ENCODE measurements around the gene DLX5.
A peak's percentile ranks its signal among the peaks of the same experiment; 100 is the strongest.

DLX5 gene

GRCh38 chr7:97018126-97018601 is 6.5 kb downstream of the DLX5 start:
- H3K27ac ChIP-seq (ENCODE audit: low read depth, low read length), result no peak overlapping the region
- H3K36me3 ChIP-seq (ENCODE audit: control insufficient read depth in 5 of 5, insufficient read depth in 5 of 5, low read length in 5 of 5), result no peaks in the 10 kb centered on the region
- no peaks in the 10 kb centered on the region for H3K9me3 ChIP-seq (ENCODE audit: control insufficient read depth in 5 of 5, low read length in 5 of 5)
- H3K27me3 ChIP-seq (ENCODE audit: control insufficient read depth in 5 of 5, insufficient read depth in 4 of 5, low read length in 5 of 5), result peaks cover 65 to 90% (median 83%) of the 10 kb centered on the region in 5 donors
- H3K9ac ChIP-seq (ENCODE audit: low read length in 5 of 5), result no peak overlapping the region
- peak overlapping the region in 2 of 5 donors; percentile 18 to 22 for H3K4me3 ChIP-seq (ENCODE audit: low read depth in 1 of 5, low read length in 5 of 5)
- peaks cover 0 to 36% (median 35%) of the 10 kb centered on the region in 5 donors for H3K4me1 ChIP-seq (ENCODE audit: control insufficient read depth in 5 of 5, insufficient read depth in 5 of 5, low read length in 5 of 5)

GRCh38 chr7:97017192-97018125 is 7.2 kb downstream of the DLX5 start:
- Histone ChIP-seq H3K4me1 (ENCODE audit: control insufficient read depth in 5 of 5, insufficient read depth in 5 of 5, low read length in 5 of 5) (peaks cover 0 to 36% (median 34%) of the 10 kb centered on the region in 5 donors), H3K27me3 (ENCODE audit: control insufficient read depth in 5 of 5, insufficient read depth in 4 of 5, low read length in 5 of 5) (peaks cover 63 to 89% (median 83%) of the 10 kb centered on the region in 5 donors), H3K27ac (ENCODE audit: low read depth, low read length) (no peak overlapping the region), H3K9ac (ENCODE audit: low read length in 5 of 5) (no peak overlapping the region), H3K9me3 (ENCODE audit: control insufficient read depth in 5 of 5, low read length in 5 of 5) (no peaks in the 10 kb centered on the region), H3K36me3 (ENCODE audit: control insufficient read depth in 5 of 5, insufficient read depth in 5 of 5, low read length in 5 of 5) (no peaks in the 10 kb centered on the region), H3K4me3 (ENCODE audit: low read depth in 1 of 5, low read length in 5 of 5) (peak overlapping the region in 4 of 5 donors; percentile 22 to 53 (median 46))

- Histone ChIP-seq H3K4me1 (ENCODE audit: control insufficient read depth in 5 of 5, insufficient read depth in 5 of 5, low read length in 5 of 5) (peaks cover 0 to 33% (median 31%) of the 10 kb centered on the region in 5 donors), H3K36me3 (ENCODE audit: control insufficient read depth in 5 of 5, insufficient read depth in 5 of 5, low read length in 5 of 5) (no peaks in the 10 kb centered on the region), H3K4me3 (ENCODE audit: low read depth in 1 of 5, low read length in 5 of 5) (peak overlapping the region in 4 of 5 donors; percentile 22 to 53 (median 46)), H3K27ac (ENCODE audit: low read depth, low read length) (no peak overlapping the region), H3K9ac (ENCODE audit: low read length in 5 of 5) (no peak overlapping the region), H3K27me3 (ENCODE audit: control insufficient read depth in 5 of 5, insufficient read depth in 4 of 5, low read length in 5 of 5) (peaks cover 62 to 89% (median 84%) of the 10 kb centered on the region in 5 donors), H3K9me3 (ENCODE audit: control insufficient read depth in 5 of 5, low read length in 5 of 5) (no peaks in the 10 kb centered on the region)
Measured at GRCh38 chr7:97016381-97017191, 8.0 kb downstream of the DLX5 start.

- peaks cover 62 to 90% (median 84%) of the 10 kb centered on the region in 5 donors for H3K27me3 ChIP-seq (ENCODE audit: control insufficient read depth in 5 of 5, insufficient read depth in 4 of 5, low read length in 5 of 5)
Measured at GRCh38 chr7:97015756-97016380, 8.8 kb downstream of the DLX5 start.

GRCh38 chr7:97015279-97015678 is 9.4 kb downstream of the DLX5 start:
- H3K4me1 ChIP-seq (ENCODE audit: control insufficient read depth in 5 of 5, insufficient read depth in 5 of 5, low read length in 5 of 5), result peaks cover 0 to 24% (median 22%) of the 10 kb centered on the region in 5 donors
- no peak overlapping the region for H3K4me3 ChIP-seq (ENCODE audit: low read depth in 1 of 5, low read length in 5 of 5)
- peaks cover 60 to 92% (median 84%) of the 10 kb centered on the region in 5 donors for H3K27me3 ChIP-seq (ENCODE audit: control insufficient read depth in 5 of 5, insufficient read depth in 4 of 5, low read length in 5 of 5)
- H3K36me3 ChIP-seq (ENCODE audit: control insufficient read depth in 5 of 5, insufficient read depth in 5 of 5, low read length in 5 of 5), result no peaks in the 10 kb centered on the region
- no peak overlapping the region for H3K9ac ChIP-seq (ENCODE audit: low read length in 5 of 5)
- no peaks in the 10 kb centered on the region for H3K9me3 ChIP-seq (ENCODE audit: control insufficient read depth in 5 of 5, low read length in 5 of 5)
- H3K27ac ChIP-seq (ENCODE audit: low read depth, low read length), result no peak overlapping the region

More at GRCh38 chr7:97015756-97016380, 8.8 kb downstream of the DLX5 start:
- no peak overlapping the region for H3K27ac ChIP-seq (ENCODE audit: low read depth, low read length)
- no peaks in the 10 kb centered on the region for H3K36me3 ChIP-seq (ENCODE audit: control insufficient read depth in 5 of 5, insufficient read depth in 5 of 5, low read length in 5 of 5)
- peaks cover 0 to 26% (median 23%) of the 10 kb centered on the region in 5 donors for H3K4me1 ChIP-seq (ENCODE audit: control insufficient read depth in 5 of 5, insufficient read depth in 5 of 5, low read length in 5 of 5)
- H3K9me3 ChIP-seq (ENCODE audit: control insufficient read depth in 5 of 5, low read length in 5 of 5), result no peaks in the 10 kb centered on the region
- H3K4me3 ChIP-seq (ENCODE audit: low read depth in 1 of 5, low read length in 5 of 5), result peak overlapping the region in 1 of 5 donors; percentile 53
- no peak overlapping the region for H3K9ac ChIP-seq (ENCODE audit: low read length in 5 of 5)

DNA sequence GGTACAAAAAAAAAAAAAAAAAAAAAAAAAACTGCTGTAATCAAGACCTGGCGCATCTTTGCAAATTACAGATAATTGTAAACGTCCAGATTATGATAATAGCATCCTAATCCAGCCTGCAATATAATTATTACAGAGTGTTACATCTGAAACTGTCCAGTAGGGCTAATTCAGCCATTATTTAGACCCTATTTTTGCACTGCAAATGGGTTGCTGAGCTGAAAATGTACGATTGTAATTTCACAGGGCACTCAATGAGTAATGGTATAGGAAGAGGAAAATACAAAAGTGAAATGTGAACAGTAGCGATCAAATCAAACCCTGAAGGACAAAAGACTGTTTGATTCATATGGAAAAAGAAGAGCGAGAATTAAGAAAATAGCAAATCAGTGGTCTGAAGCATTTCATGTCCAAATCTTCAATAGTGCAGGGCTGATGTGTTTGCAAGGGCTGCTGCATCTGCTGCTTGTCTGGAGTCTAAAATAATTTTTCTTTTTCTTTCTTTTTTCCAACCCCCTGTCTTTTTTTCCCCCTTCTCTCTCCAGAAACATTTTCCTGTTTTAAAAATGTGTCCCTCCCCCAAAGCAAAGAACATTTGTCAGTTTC is 10.4 kb downstream of the DLX5 start:
- peaks cover 0 to 24% (median 22%) of the 10 kb centered on the region in 5 donors for H3K4me1 ChIP-seq (ENCODE audit: control insufficient read depth in 5 of 5, insufficient read depth in 5 of 5, low read length in 5 of 5)
- H3K27me3 ChIP-seq (ENCODE audit: control insufficient read depth in 5 of 5, insufficient read depth in 4 of 5, low read length in 5 of 5), result peaks cover 62 to 98% (median 89%) of the 10 kb centered on the region in 5 donors
- no peak overlapping the region for H3K27ac ChIP-seq (ENCODE audit: low read depth, low read length)
- H3K4me3 ChIP-seq (ENCODE audit: low read depth in 1 of 5, low read length in 5 of 5), result no peak overlapping the region
- no peak overlapping the region for H3K9ac ChIP-seq (ENCODE audit: low read length in 5 of 5)
- H3K36me3 ChIP-seq (ENCODE audit: control insufficient read depth in 5 of 5, insufficient read depth in 5 of 5, low read length in 5 of 5), result no peaks in the 10 kb centered on the region
- no peaks in the 10 kb centered on the region for H3K9me3 ChIP-seq (ENCODE audit: control insufficient read depth in 5 of 5, low read length in 5 of 5)

- Histone ChIP-seq H3K27me3 (ENCODE audit: control insufficient read depth in 5 of 5, insufficient read depth in 4 of 5, low read length in 5 of 5) (peaks cover 64 to 98% (median 85%) of the 10 kb centered on the region in 5 donors), H3K9me3 (ENCODE audit: control insufficient read depth in 5 of 5, low read length in 5 of 5) (no peaks in the 10 kb centered on the region), H3K4me3 (ENCODE audit: low read depth in 1 of 5, low read length in 5 of 5) (no peak overlapping the region), H3K27ac (ENCODE audit: low read depth, low read length) (no peak overlapping the region), H3K9ac (ENCODE audit: low read length in 5 of 5) (no peak overlapping the region), H3K36me3 (ENCODE audit: control insufficient read depth in 5 of 5, insufficient read depth in 5 of 5, low read length in 5 of 5) (no peaks in the 10 kb centered on the region), H3K4me1 (ENCODE audit: control insufficient read depth in 5 of 5, insufficient read depth in 5 of 5, low read length in 5 of 5) (peaks cover 0 to 24% (median 22%) of the 10 kb centered on the region in 5 donors)
Measured at GRCh38 chr7:97013845-97014134, 10.8 kb downstream of the DLX5 start.

DNA sequence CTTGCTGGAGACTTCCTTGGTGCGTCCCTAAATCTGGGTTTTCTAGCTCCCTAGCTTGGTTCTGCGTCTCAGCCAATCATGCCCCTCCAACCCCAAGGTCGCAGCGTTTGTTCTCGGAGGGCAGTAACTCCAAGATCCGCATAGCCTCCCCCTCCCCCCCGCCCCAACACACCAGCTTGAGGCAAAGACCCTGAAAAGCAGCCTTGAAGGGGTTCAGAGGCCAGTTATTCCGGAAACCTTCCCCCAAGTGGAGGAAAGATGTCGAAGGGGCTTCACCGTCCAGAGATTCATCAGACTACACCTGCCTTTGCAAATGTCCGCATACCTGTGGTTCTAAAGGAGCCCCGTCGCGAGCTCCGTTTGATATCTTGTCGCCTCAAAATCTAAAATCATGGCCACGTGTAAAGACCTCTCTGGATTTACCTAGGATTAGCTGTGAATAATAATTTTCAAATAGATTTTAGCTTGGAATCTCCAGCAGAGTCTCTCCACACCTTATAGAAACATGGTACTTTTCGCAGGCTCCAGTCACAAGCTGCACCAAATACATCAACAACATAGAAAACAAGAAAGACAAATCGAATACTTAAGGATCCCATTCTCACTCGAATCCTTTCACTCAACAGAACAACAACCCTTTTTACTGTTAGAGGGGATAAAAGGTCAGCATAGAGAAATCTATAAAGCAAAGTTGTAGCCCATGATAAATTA is 11.3 kb downstream of the DLX5 start:
- H3K4me3 ChIP-seq (ENCODE audit: low read depth in 1 of 5, low read length in 5 of 5), result no peak overlapping the region

More for the DNA sequence above, 11.3 kb downstream of the DLX5 start:
- peaks cover 0 to 22% (median 21%) of the 10 kb centered on the region in 5 donors for H3K4me1 ChIP-seq (ENCODE audit: control insufficient read depth in 5 of 5, insufficient read depth in 5 of 5, low read length in 5 of 5)
- no peaks in the 10 kb centered on the region for H3K36me3 ChIP-seq (ENCODE audit: control insufficient read depth in 5 of 5, insufficient read depth in 5 of 5, low read length in 5 of 5)
- H3K9me3 ChIP-seq (ENCODE audit: control insufficient read depth in 5 of 5, low read length in 5 of 5), result no peaks in the 10 kb centered on the region
- H3K27me3 ChIP-seq (ENCODE audit: control insufficient read depth in 5 of 5, insufficient read depth in 4 of 5, low read length in 5 of 5), result peaks cover 62 to 100% (median 88%) of the 10 kb centered on the region in 5 donors
- H3K9ac ChIP-seq (ENCODE audit: low read length in 5 of 5), result no peak overlapping the region
- H3K27ac ChIP-seq (ENCODE audit: low read depth, low read length), result no peak overlapping the region
